IMR-90 (cell line): Measurements from ENCODE around the gene ZNF469. TPM values are rescaled to one million over a fixed set of nuclear protein-coding genes. Genes with fewer than 3 reads are reported as not detected.

Source experiments
- ATAC-seq: fragments of 200-7000 bp; cut with Tn5 transposase; 2 replicates; pipeline ENCODE4 v1.9.1; 2020; ENCODE audit warnings: low read depth, mild to moderate bottlenecking, moderate library complexity
- BruUV-seq: library from RNA; stranded (reverse); fragments of 400-500 nt; replicated peaks from 2 replicates; lab custom pipeline; 2021; lab: Mats Ljungman, UMichigan
- CTCF ChIA-PET: fragments of 300-600 bp; formaldehyde crosslinking; extraction: SDS; loops from one replicate; lab custom pipeline; 2021; ENCODE audit warnings: antibody characterized with exemption; lab: Yijun Ruan, JAX
- POLR2A ChIA-PET: fragments of 300-600 bp; sonication (Branson Sonifier 250); formaldehyde crosslinking; loops from one replicate; lab custom pipeline; 2022; ENCODE audit warnings: antibody characterized with exemption; ENCODE audit not compliant: unreplicated experiment; lab: Charles Lee
- DNase-seq: peaks from one replicate; pipeline ENCODE4 v3.0.0; 2013
- H2AFZ ChIP-seq: replicated peaks from 2 replicates; pipeline ENCODE3; 2013; ENCODE audit warnings: low read length, mild to moderate bottlenecking; ENCODE audit not compliant: poor library complexity
- H2AK5ac ChIP-seq: 2 replicates; pipeline ENCODE4 v1.6.1; 2013; ENCODE audit warnings: low read depth, low read length, inconsistent platforms
- H2AK9ac ChIP-seq: replicated peaks from 2 replicates; pipeline ENCODE3; 2013; ENCODE audit warnings: mild to moderate bottlenecking, low read depth, low read length, moderate library complexity; ENCODE audit not compliant: poor library complexity
- H2BK120ac ChIP-seq: 2 replicates; pipeline ENCODE4 v1.6.1; 2013; ENCODE audit warnings: low read depth, low read length, inconsistent platforms
- H2BK15ac ChIP-seq: 3 replicates; pipeline ENCODE4 v1.6.1; 2013; ENCODE audit warnings: low read depth, low read length, inconsistent platforms
- H2BK20ac ChIP-seq: 2 replicates; pipeline ENCODE4 v1.6.1; 2013; ENCODE audit warnings: low read depth, mild to moderate bottlenecking, inconsistent platforms, low read length, moderate library complexity
- H2BK5ac ChIP-seq: 2 replicates; pipeline ENCODE4 v1.6.1; 2013; ENCODE audit warnings: mild to moderate bottlenecking, low read depth, low read length, inconsistent platforms; ENCODE audit not compliant: poor library complexity, severe bottlenecking
- H3K14ac ChIP-seq: replicated peaks from 2 replicates; pipeline ENCODE4 v1.6.1; 2013; ENCODE audit warnings: low read depth, low read length, inconsistent platforms
- H3K18ac ChIP-seq: 2 replicates; pipeline ENCODE4 v1.6.1; 2013; ENCODE audit warnings: low read depth, low read length, control low read depth
- H3K23ac ChIP-seq: 2 replicates; pipeline ENCODE4 v1.6.1; 2013; ENCODE audit warnings: low read depth, low read length, inconsistent platforms
- H3K27ac ChIP-seq: 2 replicates; pipeline ENCODE4 v1.5.1; 2013; ENCODE audit warnings: mild to moderate bottlenecking, control low read depth, low read length; ENCODE audit not compliant: insufficient read depth
- H3K27me3 ChIP-seq: 2 replicates; pipeline ENCODE4 v1.6.1; 2013; ENCODE audit warnings: low read length; ENCODE audit not compliant: control insufficient read depth, insufficient read depth
- H3K36me3 ChIP-seq: 2 replicates; pipeline ENCODE4 v1.6.1; 2013; ENCODE audit warnings: low read length, mixed read lengths; ENCODE audit not compliant: control insufficient read depth, insufficient read depth
- H3K4ac ChIP-seq: 2 replicates; pipeline ENCODE4 v1.6.1; 2013; ENCODE audit warnings: low read depth, low read length, inconsistent platforms
- H3K4me1 ChIP-seq: 2 replicates; pipeline ENCODE4 v1.6.1; 2013; ENCODE audit warnings: low read length, mixed read lengths; ENCODE audit not compliant: control insufficient read depth, insufficient read depth
- H3K4me2 ChIP-seq: 2 replicates; pipeline ENCODE4 v1.6.1; 2013; ENCODE audit warnings: low read depth, mild to moderate bottlenecking, control low read depth, low read length, moderate library complexity
- H3K4me3 ChIP-seq: 2 replicates; pipeline ENCODE4 v1.5.1; 2013; ENCODE audit warnings: low read depth, mild to moderate bottlenecking, control low read depth, low read length, moderate library complexity; ENCODE audit not compliant: insufficient read depth
- H3K56ac ChIP-seq: 2 replicates; pipeline ENCODE4 v1.6.1; 2013; ENCODE audit warnings: low read length, inconsistent platforms; ENCODE audit not compliant: insufficient read depth; ENCODE audit errors: extremely low read depth
- H3K79me1 ChIP-seq, 2 experiments: 2 replicates each; pipeline ENCODE4 v1.6.1; 2013; ENCODE audit warnings: low read length in 2 of 2, inconsistent platforms in 1 of 2, low read depth in 1 of 2
- H3K9ac ChIP-seq: 2 replicates; pipeline ENCODE4 v1.6.1; 2013; ENCODE audit warnings: low read depth, low read length, control low read depth
- H3K9me1 ChIP-seq: 2 replicates; pipeline ENCODE4 v1.6.1; 2013; ENCODE audit warnings: low read length, inconsistent platforms; ENCODE audit not compliant: insufficient read depth
- H3K9me3 ChIP-seq: 2 replicates; pipeline ENCODE4 v1.6.1; 2013; ENCODE audit warnings: low read length; ENCODE audit not compliant: control insufficient read depth, insufficient read depth
- H4K20me1 ChIP-seq: 2 replicates; pipeline ENCODE4 v1.6.1; 2013; ENCODE audit warnings: low read length, inconsistent platforms; ENCODE audit not compliant: insufficient read depth
- H4K5ac ChIP-seq: 2 replicates; pipeline ENCODE4 v1.6.1; 2013; ENCODE audit warnings: mild to moderate bottlenecking, low read depth, low read length, control low read depth
- H4K8ac ChIP-seq, 2 experiments: 2 replicates each; pipeline ENCODE4 v1.6.1; 2013; ENCODE audit warnings: low read depth in 2 of 2, low read length in 2 of 2, control low read depth in 1 of 2, inconsistent platforms in 1 of 2
- H4K91ac ChIP-seq: 2 replicates; pipeline ENCODE4 v1.6.1; 2013; ENCODE audit warnings: low read depth, low read length, inconsistent platforms; ENCODE audit not compliant: insufficient read depth
- BHLHE40 ChIP-seq: fragments of 150-350 bp; IDR thresholded peaks from 2 replicates; pipeline ENCODE4 v1.6.1; 2016; ENCODE audit warnings: mild to moderate bottlenecking, low read depth, low read length
- CEBPB ChIP-seq: IDR thresholded peaks from 2 replicates; pipeline ENCODE4 v1.6.1; 2012; ENCODE audit warnings: low read depth, low read length, improper control_type of control experiment
- CTCF ChIP-seq: conservative IDR thresholded peaks from 2 replicates; pipeline ENCODE4 v1.5.1; 2012; ENCODE audit warnings: mild to moderate bottlenecking, low read depth, low read length, improper control_type of control experiment
- ELK1 ChIP-seq: fragments of 150-350 bp; IDR thresholded peaks from 2 replicates; pipeline ENCODE4 v1.6.1; 2016; ENCODE audit warnings: low read depth, mild to moderate bottlenecking, low read length, moderate library complexity, borderline replicate concordance
- FOS ChIP-seq: fragments of 150-350 bp; IDR thresholded peaks from 2 replicates; pipeline ENCODE4 v1.6.1; 2016; ENCODE audit warnings: low read depth, low read length
- MAFK ChIP-seq: IDR thresholded peaks from 2 replicates; pipeline ENCODE4 v1.6.1; 2012; ENCODE audit warnings: low read depth, low read length, improper control_type of control experiment
- MAZ ChIP-seq: IDR thresholded peaks from 2 replicates; pipeline ENCODE4 v1.6.1; 2012; ENCODE audit warnings: low read depth, mild to moderate bottlenecking, low read length, improper control_type of control experiment, moderate library complexity, borderline replicate concordance
- MXI1 ChIP-seq: IDR thresholded peaks from 2 replicates; pipeline ENCODE4 v1.6.1; 2012; ENCODE audit warnings: low read depth, mild to moderate bottlenecking, low read length, moderate library complexity, borderline replicate concordance
- NFE2L2 ChIP-seq: fragments of 150-350 bp; IDR thresholded peaks from 2 replicates; pipeline ENCODE4 v1.6.1; 2016; ENCODE audit warnings: low read depth, mild to moderate bottlenecking, low read length
- RAD21 ChIP-seq: IDR thresholded peaks from 2 replicates; pipeline ENCODE4 v1.6.1; 2012; ENCODE audit warnings: low read length, improper control_type of control experiment
- RFX5 ChIP-seq: IDR thresholded peaks from 2 replicates; pipeline ENCODE4 v1.8.0; 2012; ENCODE audit warnings: low read depth, mild to moderate bottlenecking, low read length, moderate library complexity
- SMC3 ChIP-seq: fragments of 150-350 bp; IDR thresholded peaks from 2 replicates; pipeline ENCODE4 v1.6.1; 2016; ENCODE audit warnings: low read depth, mild to moderate bottlenecking, antibody characterized with exemption, low read length, moderate library complexity
- USF2 ChIP-seq: fragments of 150-350 bp; IDR thresholded peaks from 2 replicates; pipeline ENCODE4 v1.6.1; 2017; ENCODE audit warnings: mild to moderate bottlenecking, antibody characterized with exemption, low read length, low read depth
- WGBS, 2 experiments: methylation state at CpG; one replicate each; pipeline versions ENCODE4 v1.1.5 to v1.1.7; 2013; ENCODE audit warnings: missing lambda C conversion rate in 2 of 2; ENCODE audit not compliant: insufficient read length in 1 of 2; ENCODE audit errors: extremely low coverage in 2 of 2; 5-methylcytosine and 5-hydroxymethylcytosine counted together
- dilution Hi-C: fragments of 300-500 bp; cut with HindIII; formaldehyde crosslinking; loops from one replicate; pipeline ENCODE4 v1.14.3; 2018; ENCODE audit warnings: low sequenced_read_pairs; ENCODE audit not compliant: unreplicated experiment
- in situ Hi-C: fragments of 300-500 bp; cut with MboI; formaldehyde crosslinking; loops from 3 replicates; pipeline ENCODE4 v1.14.3; 2019; ENCODE audit warnings: low sequenced_read_pairs, inconsistent platforms, mixed read lengths
- intact Hi-C: fragments of 100-400 bp; cut with micrococcal nuclease; formaldehyde crosslinking; loops from 2 replicates; pipeline ENCODE4 v1.10.0; 2022
- polyA plus RNA-seq, 3 experiments: library from polyadenylated mRNA; depleted of rRNA; stranded (reverse); fragments of >200 nt; gene quantifications; 2 replicates each; pipeline ENCODE4 v1.2.3, GENCODE V29; 2012; ENCODE audit warnings: low replicate concordance in 1 of 3
- total RNA-seq: library from RNA; depleted of rRNA; stranded (reverse); fragments of >200 nt; gene quantifications from 2 replicates; pipeline ENCODE4 v1.2.3, GENCODE V29; 2012

Gene ZNF469
- total and polyA plus RNA-seq, 2 of the 4 experiments (the other 2 are of a cell fraction): 1.1 to 13.3 TPM

GRCh38 chr16:88383401-88384221 is 852 bp downstream of the ZNF469 start:
- H2AK5ac ChIP-seq: peak overlapping the region; percentile 100
- in situ Hi-C loops: loop anchor here (5.0 kb wide), 1 partner anchor 186 kb away; no protein-coding TSS in a partner anchor
- peak overlapping the region; percentile 95 for H4K5ac ChIP-seq
- H4K20me1 ChIP-seq: peaks cover 47% of the 10 kb centered on the region
- H3K9me3 ChIP-seq: no peaks in the 10 kb centered on the region
- peak overlapping the region; percentile 95 for H3K18ac ChIP-seq
- H3K9me1 ChIP-seq: peaks cover 54% of the 10 kb centered on the region
- DNase-seq (peak; percentile 63), ATAC-seq (peak; percentile 40)
- H3K79me1 ChIP-seq: peaks cover 3 to 72% of the 10 kb centered on the region in 2 experiments; a peak in 3 of 4 replicates
- peak overlapping the region; percentile 99 for H2BK15ac ChIP-seq
- ChIA-PET CTCF (no interaction called here), POLR2A (no interaction called here)
- H3K4me2 ChIP-seq: peak overlapping the region; percentile 94
- BruUV-seq: no TSS peak
- peak overlapping the region; percentile 99 for H4K91ac ChIP-seq
- peak overlapping the region; percentile 100 for H3K14ac ChIP-seq
- peak overlapping the region; percentile 94 to 100 for H4K8ac ChIP-seq
- H2BK120ac ChIP-seq: peak overlapping the region; percentile 98
- H3K4me1 ChIP-seq: peaks cover 50% of the 10 kb centered on the region
- peak overlapping the region; percentile 69 for H3K4me3 ChIP-seq
- peak overlapping the region; percentile 86 for H2AFZ ChIP-seq
- H3K9ac ChIP-seq: peak overlapping the region; percentile 97
- H2BK5ac ChIP-seq: peak overlapping the region; percentile 95
- peak overlapping the region; percentile 100 for H3K4ac ChIP-seq
- H3K56ac ChIP-seq: peak overlapping the region; percentile 98
- H2BK20ac ChIP-seq: peak overlapping the region; percentile 95
- peaks cover 26% of the 10 kb centered on the region for H3K36me3 ChIP-seq
- H3K27ac ChIP-seq: peak overlapping the region; percentile 98
- no peaks in the 10 kb centered on the region for H3K27me3 ChIP-seq
- dilution Hi-C loops: no loop called here
- intact Hi-C loops: loop anchor here (2.0 to 10.0 kb wide), 7 partner anchors 51 to 429 kb away; partner anchors contain the start of gene BANP
- peak overlapping the region; percentile 100 for H2AK9ac ChIP-seq
- 2% methylated on average over 69 of the region's 94 CpGs; no CpG with 5 or more reads in 1 of the 2 experiments for WGBS, 2 experiments
- peak overlapping the region; percentile 100 for H3K23ac ChIP-seq
- TF ChIP-seq USF2 (no peak; the same call in none of the 2 replicates), RFX5 (no peak), MAFK (no peak), CEBPB (no peak), MAZ (peak; percentile 48; the same call in 1 of the 2 replicates), CTCF (peak; percentile 57), RAD21 (peak; percentile 63), FOS (no peak), MXI1 (peak; percentile 87), ELK1 (no peak), BHLHE40 (0 out of 2 replicates have a peak, but pooled peaks have one; percentile 8), NFE2L2 (no peak), SMC3 (peak; percentile 16; the same call in 1 of the 2 replicates)
